ENCODE results near the gene CRYGA. TPM values are rescaled to one million over a fixed set of nuclear protein-coding genes. Genes with fewer than 3 reads are reported as not detected.
"Not testable (repeated sequence)": the region's sequence is repeated elsewhere in the genome, so short reads cannot be mapped to it uniquely, and the experiment has no call there.

Gene CRYGA
- total RNA-seq, 1 experiment from 2014 or later: not detected

DNA sequence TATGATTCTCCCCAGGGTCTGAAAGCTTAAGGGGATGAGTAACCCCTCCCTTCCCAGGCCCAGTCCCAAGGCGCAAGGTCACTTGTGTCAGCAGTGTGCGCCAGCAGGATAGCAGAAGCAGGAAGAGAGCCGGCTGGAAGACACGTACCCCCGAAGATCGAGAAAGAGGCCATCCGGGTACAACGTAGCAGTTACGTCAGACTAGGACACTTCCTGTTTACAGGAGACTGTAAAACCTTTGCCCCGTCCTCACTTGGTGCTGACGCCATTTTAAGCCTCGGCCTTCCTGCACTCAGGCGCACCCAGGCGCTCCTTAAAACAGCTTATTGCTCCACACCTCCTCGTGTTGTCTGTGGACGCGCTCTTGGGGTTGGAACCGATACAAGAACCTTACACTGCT is 23.9 kb downstream of the CRYGA start:
- Histone ChIP-seq H3K27ac (no peak overlapping the region), H3K27me3 (ENCODE audit: insufficient read depth, low read depth) (no peaks in the 10 kb centered on the region), H3K9me2 (ENCODE audit: insufficient read depth) (no peaks in the 10 kb centered on the region), H3K4me1 (replicated peaks; ENCODE audit: insufficient read depth) (no peaks in the 10 kb centered on the region), H3K4me3 (no peak overlapping the region), H3F3A (ENCODE audit: insufficient read depth, low read depth) (no peaks in the 10 kb centered on the region), H2AFZ (no peak overlapping the region), H3K36me3 (ENCODE audit: low read depth) (no peaks in the 10 kb centered on the region), H3K9me3 (ENCODE audit: insufficient read depth, low read depth) (no peaks in the 10 kb centered on the region), H4K20me1 (ENCODE audit: insufficient read depth) (no peaks in the 10 kb centered on the region), H3K79me2 (ENCODE audit: low read depth) (no peaks in the 10 kb centered on the region), H3K4me2 (no peak overlapping the region)
- BruUV-seq (replicated peaks): no TSS peak
- ChIA-PET POLR2A (ENCODE audit: unreplicated experiment) (interaction anchor here (0.6 kb wide), 1 partner anchor 18 kb away, joined by 6 read pairs; no protein-coding TSS in a partner anchor), CTCF (no interaction called here)
- intact Hi-C loops (cut with micrococcal nuclease; ENCODE audit: unreplicated experiment): no loop called here
- TF ChIP-seq EZH2 (IDR thresholded peaks at IDR 0.05; ENCODE audit: low read depth): no peak
- no peak for TF ChIP-seq CTCF (conservative IDR thresholded peaks at IDR 0.05)
- no peak for DNase-seq

DNA sequence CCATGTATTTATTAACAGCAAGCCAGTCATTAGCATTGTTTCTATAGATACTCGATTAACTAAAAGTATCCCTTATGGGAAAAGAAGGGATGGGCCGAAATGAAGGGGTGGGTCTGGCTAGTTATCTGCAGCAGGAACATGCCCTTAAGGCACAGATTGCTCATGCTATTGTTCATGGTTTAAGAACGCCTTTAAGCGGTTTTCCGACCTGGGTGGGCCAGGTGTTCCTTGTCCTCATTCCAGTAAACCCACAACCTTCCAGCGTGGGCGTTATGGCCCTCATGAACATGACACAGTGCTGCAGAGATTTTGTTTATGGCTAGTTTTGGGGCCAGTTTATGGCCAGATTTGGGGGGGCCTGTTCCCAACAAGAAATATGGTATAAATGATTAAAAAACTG is 25.1 kb downstream of the CRYGA start:
- POLR2A ChIA-PET (ENCODE audit: unreplicated experiment); H3K9me3 ChIP-seq (ENCODE audit: insufficient read depth, low read depth); H3K4me2 ChIP-seq; H3K36me3 ChIP-seq (ENCODE audit: low read depth); H3K79me2 ChIP-seq (ENCODE audit: low read depth); H3K4me1 ChIP-seq (replicated peaks; ENCODE audit: insufficient read depth); CTCF ChIA-PET; BruUV-seq (replicated peaks); H3F3A ChIP-seq (ENCODE audit: insufficient read depth, low read depth); H3K4me3 ChIP-seq; H3K9me2 ChIP-seq (ENCODE audit: insufficient read depth); H3K27me3 ChIP-seq (ENCODE audit: insufficient read depth, low read depth); H3K27ac ChIP-seq; intact Hi-C loops (cut with micrococcal nuclease; ENCODE audit: unreplicated experiment); H2AFZ ChIP-seq; H4K20me1 ChIP-seq (ENCODE audit: insufficient read depth): not testable (repeated sequence)
- peak in 1 of 2 experiments; percentile 37 for DNase-seq

- H3K4me1 ChIP-seq (replicated peaks; ENCODE audit: insufficient read depth): no peaks in the 10 kb centered on the region
- no peaks in the 10 kb centered on the region for H4K20me1 ChIP-seq (ENCODE audit: insufficient read depth)
- H3K9me2 ChIP-seq (ENCODE audit: insufficient read depth): no peaks in the 10 kb centered on the region
- no peak for DNase-seq
- ChIA-PET POLR2A (ENCODE audit: unreplicated experiment) (no interaction called here), CTCF (no interaction called here)
- no peak overlapping the region for H3K4me2 ChIP-seq
- no peak overlapping the region for H2AFZ ChIP-seq
- H3K27ac ChIP-seq: no peak overlapping the region
- H3K4me3 ChIP-seq: no peak overlapping the region
- BruUV-seq (replicated peaks): no TSS peak
- H3F3A ChIP-seq (ENCODE audit: insufficient read depth, low read depth): no peaks in the 10 kb centered on the region
- H3K27me3 ChIP-seq (ENCODE audit: insufficient read depth, low read depth): no peaks in the 10 kb centered on the region
- no peaks in the 10 kb centered on the region for H3K36me3 ChIP-seq (ENCODE audit: low read depth)
- H3K79me2 ChIP-seq (ENCODE audit: low read depth): no peaks in the 10 kb centered on the region
- intact Hi-C loops (cut with micrococcal nuclease; ENCODE audit: unreplicated experiment): no loop called here
- TF ChIP-seq CTCF (conservative IDR thresholded peaks at IDR 0.05) (no peak), EZH2 (IDR thresholded peaks at IDR 0.05; ENCODE audit: low read depth) (no peak)
- no peaks in the 10 kb centered on the region for H3K9me3 ChIP-seq (ENCODE audit: insufficient read depth, low read depth)
Measured at GRCh38 chr2:208136716-208137094, 26.7 kb downstream of the CRYGA start.
